DND-41 (cell line): Measurements from ENCODE around the gene CLCA1.

ENCODE experiments used
- CTCF ChIP-seq: IDR thresholded peaks from 2 replicates; pipeline ENCODE4 v1.5.1; 2012; ENCODE audit warnings: borderline replicate concordance, low read length, moderate library complexity, mild to moderate bottlenecking; ENCODE audit not compliant: poor library complexity, severe bottlenecking; ENCODE audit errors: extremely low read depth
- EZH2 ChIP-seq: IDR thresholded peaks from 3 replicates; pipeline ENCODE4 v1.6.1; 2012; ENCODE audit warnings: borderline replicate concordance, low read depth, mild to moderate bottlenecking, moderate library complexity, low read length, inconsistent platforms; ENCODE audit not compliant: severe bottlenecking

- TF ChIP-seq EZH2 = no peak
- no peak for TF ChIP-seq CTCF
These were observed 18.5 kb downstream of the CLCA1 start for GRCh38 chr1:86487131-86487810.
